ENCODE data around the gene TTC28.

The TTC28 gene

DNA sequence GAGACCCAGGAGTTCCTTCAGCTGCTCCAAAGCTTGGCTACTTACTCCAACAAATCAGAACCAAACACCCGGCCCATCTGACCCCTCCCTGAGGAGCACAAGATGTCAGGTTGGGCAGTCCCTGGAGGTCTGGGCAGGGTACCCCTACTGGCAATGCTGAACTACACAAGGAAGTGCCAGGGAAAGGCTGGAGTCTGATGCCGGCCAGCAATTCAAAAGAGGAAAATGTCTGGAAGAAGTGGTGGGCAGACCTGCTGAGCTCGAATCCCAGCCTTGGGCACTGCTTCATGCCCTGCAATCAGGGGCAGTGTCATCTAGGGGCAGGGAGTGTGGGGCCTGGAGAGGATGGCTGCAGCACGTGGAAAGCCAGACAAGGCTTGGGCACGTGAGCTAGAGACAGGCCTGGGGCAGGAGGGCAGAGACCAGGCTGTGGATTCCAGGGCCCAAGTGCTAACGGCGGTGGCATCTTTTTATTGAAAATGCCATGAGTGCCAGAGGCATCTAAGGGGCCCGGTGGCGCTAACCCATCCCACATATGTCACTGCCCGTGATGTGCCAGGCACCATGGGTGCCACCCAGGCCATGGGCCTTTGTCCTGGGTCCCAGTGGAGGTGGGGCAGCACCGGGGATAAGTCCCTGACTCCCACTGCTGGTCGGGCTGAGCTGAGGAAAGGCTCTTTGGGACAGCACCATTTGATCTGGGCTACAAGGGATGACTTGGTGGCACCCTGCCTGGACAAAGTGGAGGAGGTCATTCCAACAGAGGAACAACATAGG lies 662.7 kb downstream of the TTC28 start:
- DNase-seq: no peak

GRCh38 chr22:28015676-28016601 lies 663.7 kb downstream of the TTC28 start:
- DNase-seq: no peak

DNA sequence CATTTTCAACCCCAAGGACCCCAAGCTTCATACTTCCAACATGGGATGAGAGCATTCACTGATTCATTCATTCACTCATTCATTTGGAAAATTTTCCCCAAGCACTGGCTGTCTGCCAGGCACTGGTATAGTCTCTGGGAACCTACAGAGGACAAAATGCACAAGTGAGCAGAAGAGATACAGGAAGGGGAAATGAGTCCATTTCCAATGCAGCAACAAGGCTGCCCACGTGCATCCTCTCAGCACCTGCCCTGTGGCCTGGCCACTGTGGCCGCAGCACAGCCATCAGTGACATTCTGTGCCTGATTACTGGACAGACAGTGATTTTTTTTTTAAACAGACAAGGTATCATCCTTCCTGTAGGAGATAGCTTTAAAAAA lies 664.6 kb downstream of the TTC28 start:
- no peak for DNase-seq

- no peak for DNase-seq
These were observed 665.2 kb downstream of the TTC28 start for GRCh38 chr22:28014211-28015045.

DNA sequence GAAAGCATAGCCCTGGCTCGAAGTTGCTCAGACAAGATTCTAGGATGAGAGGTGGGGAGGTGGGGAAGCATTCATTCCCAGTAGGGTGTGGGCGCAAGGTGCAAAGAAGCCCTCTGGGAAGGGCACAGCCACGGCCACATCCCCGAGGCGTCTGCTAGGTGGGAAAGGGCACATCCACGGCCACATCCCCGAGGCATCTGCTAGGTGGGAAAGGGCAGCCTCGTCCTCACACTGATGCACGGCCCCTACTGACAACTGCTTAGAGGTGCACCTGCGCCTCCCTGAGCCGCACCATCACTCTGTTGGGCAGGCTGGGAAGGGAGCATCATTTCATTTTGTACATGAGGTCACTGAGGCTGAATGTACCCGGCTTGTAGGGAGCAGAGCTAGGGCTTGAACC lies 666.0 kb downstream of the TTC28 start:
- no peak for DNase-seq

- DNase-seq: no peak
These were observed 666.7 kb downstream of the TTC28 start for GRCh38 chr22:28012832-28013460.

- DNase-seq: peak; percentile 64 to 74
These were observed 670.3 kb downstream of the TTC28 start for GRCh38 chr22:28009272-28009827.

DNA sequence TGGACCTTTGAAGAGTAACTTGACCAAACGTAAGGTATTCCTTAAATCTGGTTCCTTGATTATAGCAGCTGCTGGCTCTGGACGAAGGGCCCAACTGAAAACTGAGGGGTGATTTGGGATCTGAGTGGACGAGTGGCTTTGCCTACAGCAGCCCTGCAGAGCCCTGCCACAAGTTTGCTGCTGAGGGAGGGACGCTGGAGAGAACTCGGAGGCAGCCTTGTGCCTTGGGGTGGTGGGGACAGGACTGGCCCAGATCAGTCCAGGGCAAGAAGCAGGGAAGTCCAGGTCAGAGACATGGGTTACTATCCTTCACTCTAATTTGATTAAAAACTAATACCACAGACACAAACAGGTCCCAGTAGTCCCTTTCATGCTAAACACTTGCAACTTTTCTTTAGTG lies 671.0 kb downstream of the TTC28 start:
- DNase-seq: no peak

DNA sequence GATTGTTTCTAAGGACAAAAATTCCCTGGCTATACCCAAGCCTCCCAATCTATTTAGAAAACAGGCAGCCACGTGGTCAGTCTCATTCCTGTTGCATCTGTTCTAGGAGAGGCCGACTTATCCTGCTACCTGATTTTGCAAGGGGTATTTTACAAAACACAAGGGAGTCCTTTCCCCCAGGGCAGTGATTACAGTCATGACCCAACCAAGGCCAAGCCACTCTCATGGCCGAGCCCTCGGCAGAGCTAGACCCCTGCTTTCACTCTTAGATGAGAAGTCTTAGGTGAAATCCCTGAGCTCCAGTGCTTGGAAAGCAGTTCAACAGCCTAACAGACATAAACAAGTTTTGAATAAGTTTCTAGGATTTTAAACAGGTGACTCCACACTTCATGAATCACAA lies 671.6 kb downstream of the TTC28 start:
- no peak for DNase-seq

DNA sequence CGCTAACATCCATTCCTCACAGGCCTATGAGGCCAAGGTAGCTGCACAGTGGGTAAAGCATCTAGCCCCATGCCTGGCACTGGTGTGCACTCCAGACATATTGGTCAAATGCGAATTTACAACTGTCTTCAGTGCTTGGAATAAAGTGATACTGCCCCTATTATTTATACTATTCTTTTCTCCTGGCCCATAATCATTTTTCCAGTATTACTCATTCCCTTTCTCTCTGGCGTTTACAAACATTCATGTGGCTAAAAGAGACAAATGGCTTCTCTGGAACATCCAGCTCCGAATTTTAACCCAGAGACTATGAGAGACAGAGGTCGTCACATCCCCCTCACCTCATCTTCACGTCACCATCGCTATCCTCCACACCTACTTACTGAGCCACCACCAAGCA lies 673.4 kb downstream of the TTC28 start:
- DNase-seq: no peak

DNA sequence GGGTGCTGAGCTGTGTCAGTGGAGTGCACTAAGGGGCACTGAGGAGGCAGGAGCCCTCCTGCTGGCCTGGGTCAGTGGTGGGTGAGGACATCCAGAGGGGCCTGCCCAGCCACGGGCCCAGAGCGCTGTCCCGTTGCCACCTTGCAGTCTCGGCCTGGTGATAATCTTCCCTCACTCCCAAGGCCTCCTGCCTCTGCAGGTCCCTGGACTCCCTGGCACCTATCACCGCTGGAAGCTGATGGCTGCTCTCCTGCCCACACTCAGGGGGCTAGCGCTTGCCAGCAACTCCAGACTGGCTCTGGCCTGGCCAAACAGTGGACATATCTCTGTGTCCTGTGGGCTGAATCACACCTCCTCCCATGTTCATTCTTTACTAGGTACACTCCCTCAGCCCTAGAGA lies 674.1 kb downstream of the TTC28 start:
- DNase-seq: no peak

DNA sequence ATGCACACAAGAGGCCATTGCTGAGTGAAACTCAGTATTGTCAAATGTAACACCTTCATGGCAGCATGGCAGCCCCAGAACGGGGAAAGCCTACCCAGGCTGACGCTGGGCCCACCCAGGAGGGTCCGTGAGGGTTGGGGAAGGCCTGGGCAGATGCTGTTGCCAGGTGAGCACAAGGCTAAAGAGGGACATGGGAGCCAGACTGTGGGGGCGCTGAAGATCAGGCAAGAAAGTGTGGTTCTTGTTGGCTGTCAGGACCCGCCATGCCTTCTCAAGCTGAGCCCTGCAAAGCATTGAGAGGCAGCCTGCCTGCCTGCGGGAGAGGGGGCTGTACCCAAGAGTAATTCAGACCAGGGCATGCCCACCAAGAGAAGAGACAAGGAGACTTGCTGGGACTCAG lies 675.6 kb downstream of the TTC28 start:
- DNase-seq: no peak

DNA sequence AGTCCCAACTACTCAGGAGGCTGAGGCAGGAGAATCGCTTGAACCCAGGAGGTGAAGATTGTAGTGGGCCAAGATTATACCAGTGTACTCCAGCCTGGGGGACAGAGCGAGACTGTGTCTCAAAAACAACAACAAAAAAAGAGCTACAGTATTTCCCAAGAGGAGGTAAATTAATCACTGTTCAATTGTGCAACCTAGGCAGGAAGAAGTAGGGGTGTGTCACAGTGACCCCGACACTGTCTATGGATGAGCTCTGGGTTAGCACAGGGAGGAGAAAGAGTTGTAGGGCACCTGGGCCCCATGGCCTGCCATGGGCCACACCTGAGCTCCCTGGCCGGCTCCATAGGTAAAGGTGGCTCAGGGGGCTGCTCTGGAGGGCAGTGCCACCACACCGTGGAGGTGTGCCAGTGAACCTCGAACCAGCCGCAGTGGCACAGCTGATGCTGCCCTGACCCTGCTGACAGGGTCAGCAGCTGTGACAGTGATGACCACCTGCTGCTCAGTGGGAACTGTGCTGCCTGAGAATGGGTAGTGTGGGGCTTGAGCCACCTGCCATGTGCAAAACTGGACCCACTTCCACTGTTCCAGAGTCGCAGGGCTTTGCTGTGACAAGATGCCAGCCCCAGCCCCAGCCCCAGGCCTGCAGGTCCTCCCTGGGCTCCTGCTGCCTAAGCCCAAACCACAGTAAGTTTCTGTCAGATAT lies 676.6 kb downstream of the TTC28 start:
- peak; percentile 12 to 21 for DNase-seq

DNA sequence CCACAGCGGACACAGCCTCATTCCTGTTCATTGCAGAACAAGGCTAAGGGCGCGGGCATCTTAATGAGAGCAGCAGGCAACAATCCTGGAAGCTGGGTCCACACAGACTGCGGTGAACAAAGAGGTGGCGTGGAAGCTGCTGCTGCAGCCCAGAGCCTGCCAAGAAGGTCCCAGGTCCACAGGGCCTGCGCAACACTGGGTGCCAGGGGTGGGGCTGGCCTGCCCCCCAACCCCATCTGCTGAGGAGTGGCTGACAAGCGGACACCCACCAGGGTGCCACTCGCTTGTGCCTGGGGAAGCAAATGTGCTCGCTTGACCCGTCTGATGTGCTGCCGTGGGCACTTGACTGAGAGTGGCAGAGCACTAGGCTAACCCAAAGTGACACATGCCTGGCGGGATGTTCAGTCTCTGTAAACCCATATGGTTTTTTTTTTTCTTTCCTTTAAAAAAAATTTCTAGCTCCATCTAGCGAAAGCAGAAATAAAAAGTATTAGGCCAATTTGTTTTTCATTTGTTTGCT lies 677.4 kb downstream of the TTC28 start:
- DNase-seq: no peak

- DNase-seq: no peak
These were observed 678.3 kb downstream of the TTC28 start for GRCh38 chr22:28001171-28001835.

DNA sequence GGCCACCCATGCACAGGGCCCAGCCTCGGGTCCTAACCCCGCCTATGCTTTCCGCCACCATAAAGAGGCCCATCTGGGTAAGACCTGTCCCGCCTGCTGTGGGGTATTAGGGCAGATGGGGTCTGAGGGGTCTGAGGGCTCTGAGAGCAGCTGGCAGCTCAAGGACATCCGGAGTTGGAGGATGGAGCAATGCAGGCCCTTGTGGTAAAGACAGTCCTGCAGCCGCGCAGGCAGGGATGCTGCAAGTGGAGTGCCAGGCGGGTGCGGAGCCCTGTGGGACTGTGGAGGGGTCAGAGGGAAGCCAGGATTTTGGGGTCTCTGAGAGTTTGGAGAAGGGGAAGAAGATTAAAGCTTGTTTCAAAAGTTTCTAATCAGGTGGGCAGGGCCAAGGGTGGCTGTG lies 679.3 kb downstream of the TTC28 start:
- DNase-seq: no peak

DNA sequence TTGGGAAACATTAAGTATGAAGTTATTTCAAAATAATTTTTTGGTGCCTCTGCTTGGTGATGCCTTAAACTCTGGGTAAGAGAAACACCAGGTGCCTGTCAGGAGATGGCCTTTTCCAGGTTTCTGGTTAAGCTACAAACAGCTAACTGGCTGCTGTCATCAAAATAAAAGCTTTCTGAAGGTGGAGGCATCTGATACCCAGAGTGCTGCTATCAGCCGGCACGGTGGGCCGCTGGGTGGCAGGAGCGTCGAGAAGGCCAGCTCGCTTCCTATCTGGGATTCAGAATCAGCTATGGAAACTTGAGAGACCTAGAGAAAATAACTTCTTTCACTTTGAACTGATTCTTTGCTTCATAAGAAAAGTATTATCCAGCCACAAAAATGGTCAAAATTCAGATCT lies 679.8 kb downstream of the TTC28 start:
- DNase-seq: no peak

- DNase-seq: no peak
These were observed 680.9 kb downstream of the TTC28 start for GRCh38 chr22:27998511-27999410.

DNA sequence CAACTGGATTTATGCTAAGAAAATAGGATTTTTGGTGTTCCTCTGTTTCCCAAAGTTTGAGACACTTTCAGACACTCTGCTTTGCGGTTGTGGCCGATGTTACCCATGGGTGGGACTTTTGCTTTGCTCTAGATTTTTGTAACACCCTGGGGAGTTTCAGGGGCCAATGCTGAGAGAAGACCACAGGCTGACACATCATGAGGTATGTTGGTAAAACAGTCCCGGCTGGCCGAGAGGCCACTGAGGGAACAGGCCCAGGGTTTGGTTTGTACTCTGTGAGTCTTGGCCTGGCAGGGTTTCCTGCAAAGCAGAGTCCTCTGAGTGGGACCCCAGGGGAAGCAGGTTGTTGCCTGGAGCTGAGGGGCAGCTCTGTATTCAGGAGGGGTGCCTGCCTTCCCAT lies 682.1 kb downstream of the TTC28 start:
- DNase-seq: no peak

- DNase-seq: no peak
These were observed 682.7 kb downstream of the TTC28 start for GRCh38 chr22:27996981-27997380.
